Inflammatory macrophage treated with lipopolysaccharide for 4 hours (primary cell): ENCODE measurements around the gene OGFOD3.
"Not testable (repeated sequence)": the region's sequence is repeated elsewhere in the genome, so short reads cannot be mapped to it uniquely, and the experiment has no call there.

ENCODE experiments used
- DNase-seq: peaks from one replicate; pipeline ENCODE4 v3.0.0-alpha.2; 2020

OGFOD3 gene

GRCh38 chr17:82371333-82372248 lies 46.8 kb downstream of the OGFOD3 start, which contains the start of gene UTS2R:
Gene UTS2R, plus strand, starts transcription at chr17:82371765. Its CDS starts 2,560 bp downstream, at chr17:82374325.
- DNase-seq: no peak

GRCh38 chr17:82370471-82371332 lies 47.7 kb downstream of the OGFOD3 start:
- peak; percentile 34 for DNase-seq

GRCh38 chr17:82369211-82369610 lies 49.2 kb downstream of the OGFOD3 start:
- no peak for DNase-seq

GRCh38 chr17:82367724-82368524 lies 50.5 kb downstream of the OGFOD3 start:
- no peak for DNase-seq

- no peak for DNase-seq
These were observed 51.6 kb downstream of the OGFOD3 start for GRCh38 chr17:82366749-82367148.

GRCh38 chr17:82365606-82366295 lies 52.6 kb downstream of the OGFOD3 start:
- DNase-seq: no peak

GRCh38 chr17:82361885-82362633 lies 56.3 kb downstream of the OGFOD3 start:
- no peak for DNase-seq

- not testable (repeated sequence) for DNase-seq
These were observed 58.8 kb downstream of the OGFOD3 start for GRCh38 chr17:82359451-82360074.

- DNase-seq: no peak
These were observed 59.7 kb downstream of the OGFOD3 start, which contains the start of gene TEX19 for GRCh38 chr17:82358465-82359350. Gene TEX19, plus strand, starts transcription at chr17:82359247. Its CDS starts 2,904 bp downstream, at chr17:82362151.

- DNase-seq: no peak
These were observed 61.0 kb downstream of the OGFOD3 start for GRCh38 chr17:82357394-82357793.

- DNase-seq: no peak
These were observed 61.5 kb downstream of the OGFOD3 start for GRCh38 chr17:82356845-82357355.

GRCh38 chr17:82355770-82356427 lies 62.5 kb downstream of the OGFOD3 start:
- DNase-seq: no peak

- DNase-seq: no peak
These were observed 63.5 kb downstream of the OGFOD3 start for GRCh38 chr17:82354804-82355308.

GRCh38 chr17:82353484-82353883 lies 64.9 kb downstream of the OGFOD3 start:
- DNase-seq: no peak

GRCh38 chr17:82351713-82352488 lies 66.5 kb downstream of the OGFOD3 start:
- peak; percentile 79 for DNase-seq

GRCh38 chr17:82351254-82351712 lies 67.1 kb downstream of the OGFOD3 start:
- DNase-seq: no peak

GRCh38 chr17:82350182-82351030 lies 68.0 kb downstream of the OGFOD3 start:
- peak; percentile 37 for DNase-seq
